Esophagus squamous epithelium (tissue), 4 donors: ENCODE measurements around the gene C1orf198.

ENCODE experiments used
- CTCF ChIP-seq, 6 experiments: fragments of 450-650 bp in 4 of 6; fragments of 200-600 bp in 2 of 6; sonication (generic) in 2 of 6; IDR thresholded peaks; one replicate each; pipeline ENCODE4 v1.5.1; 2016 to 2019; ENCODE audit warnings: antibody characterized with exemption in 6 of 6, mild to moderate bottlenecking in 4 of 6, moderate library complexity in 4 of 6
- POLR2A ChIP-seq, 4 donors: fragments of 450-650 bp; IDR thresholded peaks; one replicate each; pipeline ENCODE4 v1.6.1; 2017; ENCODE audit warnings: antibody characterized with exemption in 4 of 4, mild to moderate bottlenecking in 4 of 4, moderate library complexity in 3 of 4

- TF ChIP-seq CTCF (IDR thresholded peaks at IDR 0.05) (no peak), POLR2A (IDR thresholded peaks at IDR 0.05) (no peak)
Measured at GRCh38 chr1:230894032-230894431, 25.7 kb upstream of the C1orf198 start.
